ENCODE measurements around the gene SLC39A11. TPM values are rescaled to one million over a fixed set of nuclear protein-coding genes. Genes with fewer than 3 reads are reported as not detected.

The SLC39A11 gene
- total RNA-seq, 1 experiment from 2014 or later = 7.6 TPM

- DNase-seq (ENCODE audit: low read depth) = no peak
Observed at GRCh38 chr17:72878975-72879660, 213.4 kb downstream of the SLC39A11 start.

- DNase-seq (ENCODE audit: low read depth) = no peak
Observed at GRCh38 chr17:72877348-72877747, 215.1 kb downstream of the SLC39A11 start.

- DNase-seq (ENCODE audit: low read depth) = no peak
Observed at GRCh38 chr17:72876413-72876812, 216.1 kb downstream of the SLC39A11 start.

- no peak for DNase-seq (ENCODE audit: low read depth)
Observed at GRCh38 chr17:72875361-72875760, 217.1 kb downstream of the SLC39A11 start.

GRCh38 chr17:72872396-72872795 is 220.1 kb downstream of the SLC39A11 start:
- no peak for DNase-seq (ENCODE audit: low read depth)

GRCh38 chr17:72870367-72870985 is 222.0 kb downstream of the SLC39A11 start:
- no peak for DNase-seq (ENCODE audit: low read depth)

GRCh38 chr17:72869630-72870029 is 222.9 kb downstream of the SLC39A11 start:
- DNase-seq (ENCODE audit: low read depth) = no peak

- DNase-seq (ENCODE audit: low read depth) = no peak
Observed at GRCh38 chr17:72865954-72866353, 226.5 kb downstream of the SLC39A11 start.

GRCh38 chr17:72863526-72864211 is 228.8 kb downstream of the SLC39A11 start:
- no peak for DNase-seq (ENCODE audit: low read depth)

GRCh38 chr17:72862276-72862999 is 230.1 kb downstream of the SLC39A11 start:
- DNase-seq (ENCODE audit: low read depth) = no peak

- DNase-seq (ENCODE audit: low read depth) = no peak
Observed at GRCh38 chr17:72861811-72862210, 230.7 kb downstream of the SLC39A11 start.

GRCh38 chr17:72860778-72861177 is 231.7 kb downstream of the SLC39A11 start:
- no peak for DNase-seq (ENCODE audit: low read depth)

- DNase-seq (ENCODE audit: low read depth) = no peak
Observed at GRCh38 chr17:72858826-72859495, 233.5 kb downstream of the SLC39A11 start.

GRCh38 chr17:72853440-72854415 is 238.8 kb downstream of the SLC39A11 start:
- DNase-seq (ENCODE audit: low read depth) = no peak

- DNase-seq (ENCODE audit: low read depth) = no peak
Observed at GRCh38 chr17:72852277-72852938, 240.1 kb downstream of the SLC39A11 start.

- DNase-seq (ENCODE audit: low read depth) = peak; percentile 66
Observed at GRCh38 chr17:72850410-72851118, 241.9 kb downstream of the SLC39A11 start.

GRCh38 chr17:72846399-72846798 is 246.1 kb downstream of the SLC39A11 start:
- peak; percentile 9 for DNase-seq (ENCODE audit: low read depth)

- DNase-seq (ENCODE audit: low read depth) = no peak
Observed at GRCh38 chr17:72843591-72843990, 248.9 kb downstream of the SLC39A11 start.

- DNase-seq (ENCODE audit: low read depth) = no peak
Observed at GRCh38 chr17:72840019-72840418, 252.5 kb downstream of the SLC39A11 start.
